ENCODE measurements around the gene EPB41L1. TPM values are rescaled to one million over a fixed set of nuclear protein-coding genes. Genes with fewer than 3 reads are reported as not detected.

Gene EPB41L1
- total RNA-seq, 1 donor from 2014 or later = 32.7 TPM

GRCh38 chr20:36153736-36154699 is 522 bp upstream of the EPB41L1 start:
- DNase-seq (ENCODE audit: low spot score) = peak; percentile 85
- peaks cover 28% of the 10 kb centered on the region for H4K20me1 ChIP-seq (ENCODE audit: low read depth)
- H3K4me1 Mint-ChIP-seq = peaks cover 31% of the 10 kb centered on the region
- no peak for TF ChIP-seq EZH2 (IDR thresholded peaks at IDR 0.05)
- peaks cover 9% of the 10 kb centered on the region for H3K4me1 ChIP-seq
- peak overlapping the region; percentile 85 for H3K4me3 ChIP-seq
- no peaks in the 10 kb centered on the region for H3F3A ChIP-seq (ENCODE audit: low read depth)
- no peaks in the 10 kb centered on the region for H3K79me2 ChIP-seq (ENCODE audit: low read depth)
- H3K27me3 ChIP-seq = peaks cover 28% of the 10 kb centered on the region
- peak overlapping the region; percentile 83 for H3K4me3 Mint-ChIP-seq
- no peaks in the 10 kb centered on the region for H3K9me3 ChIP-seq (ENCODE audit: low read depth)
- no peaks in the 10 kb centered on the region for H3K9me3 Mint-ChIP-seq
- no peak overlapping the region for H3K27ac ChIP-seq
- H3K27ac Mint-ChIP-seq = no peak overlapping the region
- peak overlapping the region; percentile 89 for H2AFZ ChIP-seq (replicated peaks)
- H3K36me3 Mint-ChIP-seq = no peaks in the 10 kb centered on the region
- H3K4me2 ChIP-seq = peak overlapping the region; percentile 98
- H3K9ac ChIP-seq = no peak overlapping the region
- H3K36me3 ChIP-seq = no peaks in the 10 kb centered on the region
- peaks cover 16% of the 10 kb centered on the region for H3K27me3 Mint-ChIP-seq (ENCODE audit: insufficient read depth, low read depth)

GRCh38 chr20:36155629-36155971 is 1.1 kb downstream of the EPB41L1 start:
- Histone ChIP-seq H2AFZ (replicated peaks) (no peak overlapping the region), H3K9me3 (ENCODE audit: low read depth) (no peaks in the 10 kb centered on the region), H3K27ac (no peak overlapping the region), H4K20me1 (ENCODE audit: low read depth) (peaks cover 37% of the 10 kb centered on the region), H3F3A (ENCODE audit: low read depth) (no peaks in the 10 kb centered on the region), H3K79me2 (ENCODE audit: low read depth) (no peaks in the 10 kb centered on the region), H3K9ac (no peak overlapping the region), H3K4me1 (peaks cover 9% of the 10 kb centered on the region), H3K27me3 (peaks cover 28% of the 10 kb centered on the region), H3K36me3 (no peaks in the 10 kb centered on the region), H3K4me3 (peak overlapping the region; percentile 85), H3K4me2 (peak overlapping the region; percentile 98)
- TF ChIP-seq EZH2 (IDR thresholded peaks at IDR 0.05) (no peak), EZH2phosphoT487 (IDR thresholded peaks at IDR 0.05) (no peak)
- TF ChIP-seq, protein P1, sequence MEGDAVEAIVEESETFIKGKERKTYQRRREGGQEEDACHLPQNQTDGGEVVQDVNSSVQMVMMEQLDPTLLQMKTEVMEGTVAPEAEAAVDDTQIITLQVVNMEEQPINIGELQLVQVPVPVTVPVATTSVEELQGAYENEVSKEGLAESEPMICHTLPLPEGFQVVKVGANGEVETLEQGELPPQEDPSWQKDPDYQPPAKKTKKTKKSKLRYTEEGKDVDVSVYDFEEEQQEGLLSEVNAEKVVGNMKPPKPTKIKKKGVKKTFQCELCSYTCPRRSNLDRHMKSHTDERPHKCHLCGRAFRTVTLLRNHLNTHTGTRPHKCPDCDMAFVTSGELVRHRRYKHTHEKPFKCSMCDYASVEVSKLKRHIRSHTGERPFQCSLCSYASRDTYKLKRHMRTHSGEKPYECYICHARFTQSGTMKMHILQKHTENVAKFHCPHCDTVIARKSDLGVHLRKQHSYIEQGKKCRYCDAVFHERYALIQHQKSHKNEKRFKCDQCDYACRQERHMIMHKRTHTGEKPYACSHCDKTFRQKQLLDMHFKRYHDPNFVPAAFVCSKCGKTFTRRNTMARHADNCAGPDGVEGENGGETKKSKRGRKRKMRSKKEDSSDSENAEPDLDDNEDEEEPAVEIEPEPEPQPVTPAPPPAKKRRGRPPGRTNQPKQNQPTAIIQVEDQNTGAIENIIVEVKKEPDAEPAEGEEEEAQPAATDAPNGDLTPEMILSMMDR (IDR thresholded peaks at IDR 0.05) = no peak
- no peak overlapping the region for H3K27ac Mint-ChIP-seq
- peak overlapping the region; percentile 91 for H3K4me3 Mint-ChIP-seq
- H3K36me3 Mint-ChIP-seq = no peaks in the 10 kb centered on the region
- H3K4me1 Mint-ChIP-seq = peaks cover 30% of the 10 kb centered on the region
- H3K27me3 Mint-ChIP-seq (ENCODE audit: insufficient read depth, low read depth) = peaks cover 17% of the 10 kb centered on the region
- no peaks in the 10 kb centered on the region for H3K9me3 Mint-ChIP-seq
- DNase-seq (ENCODE audit: low spot score) = no peak

DNA sequence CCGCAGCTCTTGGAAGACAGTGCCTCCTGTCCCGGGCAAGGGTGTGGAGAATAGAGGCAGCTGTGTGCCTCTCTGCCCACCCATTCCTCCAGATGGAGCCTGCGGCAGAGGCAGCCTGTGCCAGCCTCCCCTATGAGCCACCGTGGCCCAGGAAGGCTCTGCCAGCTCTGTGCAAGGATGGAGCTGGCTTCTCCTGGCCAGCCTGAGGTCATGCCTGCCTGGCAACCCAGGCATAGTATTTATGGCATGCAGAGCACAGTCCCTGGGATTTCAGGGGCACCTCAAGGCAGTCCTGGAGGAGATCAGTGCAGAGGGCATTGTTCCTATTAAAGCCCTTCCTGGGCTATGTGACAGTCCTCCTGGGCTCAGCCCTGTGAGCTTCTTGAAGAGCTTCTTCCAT is 1.5 kb downstream of the EPB41L1 start:
- peaks cover 26% of the 10 kb centered on the region for H3K4me1 Mint-ChIP-seq
- Histone ChIP-seq H3K27me3 (peaks cover 28% of the 10 kb centered on the region), H3K79me2 (ENCODE audit: low read depth) (no peaks in the 10 kb centered on the region), H3K4me1 (peaks cover 9% of the 10 kb centered on the region), H2AFZ (replicated peaks) (no peak overlapping the region), H3K9ac (no peak overlapping the region), H3F3A (ENCODE audit: low read depth) (no peaks in the 10 kb centered on the region), H4K20me1 (ENCODE audit: low read depth) (peaks cover 37% of the 10 kb centered on the region), H3K4me3 (no peak overlapping the region), H3K9me3 (ENCODE audit: low read depth) (no peaks in the 10 kb centered on the region), H3K4me2 (no peak overlapping the region), H3K36me3 (no peaks in the 10 kb centered on the region), H3K27ac (no peak overlapping the region)
- H3K36me3 Mint-ChIP-seq = no peaks in the 10 kb centered on the region
- no peaks in the 10 kb centered on the region for H3K9me3 Mint-ChIP-seq
- TF ChIP-seq, protein P1 (IDR thresholded peaks at IDR 0.05) = no peak
- TF ChIP-seq EZH2phosphoT487 (IDR thresholded peaks at IDR 0.05) (no peak), EZH2 (IDR thresholded peaks at IDR 0.05) (no peak)
- H3K27ac Mint-ChIP-seq = no peak overlapping the region
- peaks cover 14% of the 10 kb centered on the region for H3K27me3 Mint-ChIP-seq (ENCODE audit: insufficient read depth, low read depth)
- no peak for DNase-seq (ENCODE audit: low spot score)
- H3K4me3 Mint-ChIP-seq = peak overlapping the region; percentile 76

GRCh38 chr20:36157610-36158009 is 3.1 kb downstream of the EPB41L1 start:
- no peak overlapping the region for H3K4me3 ChIP-seq
- H3K4me2 ChIP-seq = no peak overlapping the region
- Mint-ChIP-seq H3K27ac (peak overlapping the region; percentile 85), H3K27me3 (ENCODE audit: insufficient read depth, low read depth) (peaks cover 12% of the 10 kb centered on the region), H3K4me3 (no peak overlapping the region), H3K36me3 (no peaks in the 10 kb centered on the region), H3K4me1 (peaks cover 21% of the 10 kb centered on the region), H3K9me3 (no peaks in the 10 kb centered on the region)
- H3K9ac ChIP-seq = no peak overlapping the region
- H2AFZ ChIP-seq (replicated peaks) = no peak overlapping the region
- H3K27ac ChIP-seq = no peak overlapping the region
- peaks cover 43% of the 10 kb centered on the region for H4K20me1 ChIP-seq (ENCODE audit: low read depth)
- H3K4me1 ChIP-seq = peaks cover 9% of the 10 kb centered on the region
- no peaks in the 10 kb centered on the region for H3K36me3 ChIP-seq
- H3F3A ChIP-seq (ENCODE audit: low read depth) = no peaks in the 10 kb centered on the region
- no peak for DNase-seq (ENCODE audit: low spot score)
- no peaks in the 10 kb centered on the region for H3K9me3 ChIP-seq (ENCODE audit: low read depth)
- no peak for TF ChIP-seq EZH2 (IDR thresholded peaks at IDR 0.05)
- TF ChIP-seq EZH2phosphoT487 (IDR thresholded peaks at IDR 0.05) = no peak
- TF ChIP-seq, protein P1 (IDR thresholded peaks at IDR 0.05) = no peak
- peaks cover 28% of the 10 kb centered on the region for H3K27me3 ChIP-seq
- no peaks in the 10 kb centered on the region for H3K79me2 ChIP-seq (ENCODE audit: low read depth)
